ENCODE data around the gene SPATA2. TPM values are rescaled to one million over a fixed set of nuclear protein-coding genes. Genes with fewer than 3 reads are reported as not detected.

Gene SPATA2
- total RNA-seq, 1 experiment from 2014 or later = 3.1 TPM

GRCh38 chr20:49888212-49889000 lies 26.9 kb downstream of the SPATA2 start:
- Histone ChIP-seq H3K9me3 (ENCODE audit: low read length) (no peaks in the 10 kb centered on the region), H3K4me3 (ENCODE audit: low read length) (no peak overlapping the region), H3K9me2 (replicated peaks; ENCODE audit: insufficient read depth, low read length) (no peaks in the 10 kb centered on the region)

GRCh38 chr20:49887251-49888211 lies 27.8 kb downstream of the SPATA2 start:
- no peak for DNase-seq
- H4K20me1 ChIP-seq (ENCODE audit: insufficient read depth, low read depth, low read length) = peaks cover 4% of the 10 kb centered on the region; the same call in 1 of the 2 replicates
- no peak overlapping the region for H3K4me2 ChIP-seq (ENCODE audit: low read depth, low read length, poor library complexity, severe bottlenecking)
- H3K4me1 ChIP-seq (ENCODE audit: low read length) = peaks cover 9% of the 10 kb centered on the region
- H3K36me3 ChIP-seq (ENCODE audit: insufficient read depth, low read length) = no peaks in the 10 kb centered on the region
- H2AFZ ChIP-seq (ENCODE audit: low read length) = no peak overlapping the region
- H3K27me3 ChIP-seq (ENCODE audit: low read length) = no peaks in the 10 kb centered on the region
- H3K4me3 ChIP-seq (ENCODE audit: low read length) = no peak overlapping the region
- H3K79me2 ChIP-seq (ENCODE audit: low read length) = no peaks in the 10 kb centered on the region
- H3K9me3 ChIP-seq (ENCODE audit: low read length) = no peaks in the 10 kb centered on the region
- no peak overlapping the region for H3K27ac ChIP-seq (ENCODE audit: low read length)
- H3K9me2 ChIP-seq (replicated peaks; ENCODE audit: insufficient read depth, low read length) = no peaks in the 10 kb centered on the region
- H3K9ac ChIP-seq (ENCODE audit: low read length) = no peak overlapping the region

More at GRCh38 chr20:49888212-49889000, 26.9 kb downstream of the SPATA2 start:
- Histone ChIP-seq H3K4me2 (ENCODE audit: low read depth, low read length, poor library complexity, severe bottlenecking) (no peak overlapping the region), H2AFZ (ENCODE audit: low read length) (no peak overlapping the region), H3K27me3 (ENCODE audit: low read length) (no peaks in the 10 kb centered on the region), H3K4me1 (ENCODE audit: low read length) (peaks cover 12% of the 10 kb centered on the region), H3K36me3 (ENCODE audit: insufficient read depth, low read length) (no peaks in the 10 kb centered on the region), H3K27ac (ENCODE audit: low read length) (no peak overlapping the region), H4K20me1 (ENCODE audit: insufficient read depth, low read depth, low read length) (peaks cover 9% of the 10 kb centered on the region; the same call in 1 of the 2 replicates), H3K9ac (ENCODE audit: low read length) (0 out of 2 replicates have a peak overlapping the region, but pooled peaks have one; percentile 15), H3K79me2 (ENCODE audit: low read length) (no peaks in the 10 kb centered on the region)
- peak; percentile 93 for DNase-seq

- Histone ChIP-seq H3K9ac (ENCODE audit: low read length) (no peak overlapping the region), H3K36me3 (ENCODE audit: insufficient read depth, low read length) (no peaks in the 10 kb centered on the region), H2AFZ (ENCODE audit: low read length) (no peak overlapping the region)
These were observed 28.6 kb downstream of the SPATA2 start for GRCh38 chr20:49886571-49887213.

GRCh38 chr20:49885558-49886332 lies 29.6 kb downstream of the SPATA2 start:
- Histone ChIP-seq H3K4me3 (ENCODE audit: low read length) (no peak overlapping the region), H2AFZ (ENCODE audit: low read length) (no peak overlapping the region), H3K9me3 (ENCODE audit: low read length) (no peaks in the 10 kb centered on the region), H3K36me3 (ENCODE audit: insufficient read depth, low read length) (no peaks in the 10 kb centered on the region), H3K4me1 (ENCODE audit: low read length) (peaks cover 9% of the 10 kb centered on the region), H4K20me1 (ENCODE audit: insufficient read depth, low read depth, low read length) (peaks cover 2% of the 10 kb centered on the region; the same call in 1 of the 2 replicates), H3K79me2 (ENCODE audit: low read length) (no peaks in the 10 kb centered on the region), H3K9me2 (replicated peaks; ENCODE audit: insufficient read depth, low read length) (no peaks in the 10 kb centered on the region), H3K27ac (ENCODE audit: low read length) (no peak overlapping the region), H3K27me3 (ENCODE audit: low read length) (no peaks in the 10 kb centered on the region), H3K9ac (ENCODE audit: low read length) (no peak overlapping the region), H3K4me2 (ENCODE audit: low read depth, low read length, poor library complexity, severe bottlenecking) (no peak overlapping the region)
- no peak for DNase-seq

More at GRCh38 chr20:49886571-49887213, 28.6 kb downstream of the SPATA2 start:
- Histone ChIP-seq H3K9me3 (ENCODE audit: low read length) (no peaks in the 10 kb centered on the region), H3K4me2 (ENCODE audit: low read depth, low read length, poor library complexity, severe bottlenecking) (no peak overlapping the region), H3K27ac (ENCODE audit: low read length) (no peak overlapping the region), H3K4me3 (ENCODE audit: low read length) (no peak overlapping the region), H3K4me1 (ENCODE audit: low read length) (peaks cover 9% of the 10 kb centered on the region), H3K79me2 (ENCODE audit: low read length) (no peaks in the 10 kb centered on the region), H4K20me1 (ENCODE audit: insufficient read depth, low read depth, low read length) (peaks cover 4% of the 10 kb centered on the region; the same call in 1 of the 2 replicates), H3K9me2 (replicated peaks; ENCODE audit: insufficient read depth, low read length) (no peaks in the 10 kb centered on the region), H3K27me3 (ENCODE audit: low read length) (no peaks in the 10 kb centered on the region)
- DNase-seq = no peak

GRCh38 chr20:49883246-49883802 lies 32.0 kb downstream of the SPATA2 start:
- H3K4me3 ChIP-seq (ENCODE audit: low read length) = no peak overlapping the region
- H3K79me2 ChIP-seq (ENCODE audit: low read length) = no peaks in the 10 kb centered on the region
- H3K27ac ChIP-seq (ENCODE audit: low read length) = no peak overlapping the region
- no peak overlapping the region for H2AFZ ChIP-seq (ENCODE audit: low read length)
- 0 out of 2 replicates have a peak, but pooled peaks cover 2% of the 10 kb centered on the region for H3K4me1 ChIP-seq (ENCODE audit: low read length)
- no peaks in the 10 kb centered on the region for H3K9me3 ChIP-seq (ENCODE audit: low read length)
- H3K9me2 ChIP-seq (replicated peaks; ENCODE audit: insufficient read depth, low read length) = no peaks in the 10 kb centered on the region
- H3K27me3 ChIP-seq (ENCODE audit: low read length) = no peaks in the 10 kb centered on the region
- no peaks in the 10 kb centered on the region for H3K36me3 ChIP-seq (ENCODE audit: insufficient read depth, low read length)
- no peak overlapping the region for H3K9ac ChIP-seq (ENCODE audit: low read length)
- H3K4me2 ChIP-seq (ENCODE audit: low read depth, low read length, poor library complexity, severe bottlenecking) = no peak overlapping the region
- H4K20me1 ChIP-seq (ENCODE audit: insufficient read depth, low read depth, low read length) = no peaks in the 10 kb centered on the region
- no peak for DNase-seq

GRCh38 chr20:49882171-49882970 lies 33.0 kb downstream of the SPATA2 start:
- Histone ChIP-seq H3K9me3 (ENCODE audit: low read length) (no peaks in the 10 kb centered on the region), H3K27ac (ENCODE audit: low read length) (no peak overlapping the region), H3K27me3 (ENCODE audit: low read length) (no peaks in the 10 kb centered on the region), H3K36me3 (ENCODE audit: insufficient read depth, low read length) (no peaks in the 10 kb centered on the region), H2AFZ (ENCODE audit: low read length) (no peak overlapping the region), H3K79me2 (ENCODE audit: low read length) (no peaks in the 10 kb centered on the region), H3K9me2 (replicated peaks; ENCODE audit: insufficient read depth, low read length) (no peaks in the 10 kb centered on the region), H3K4me3 (ENCODE audit: low read length) (no peak overlapping the region), H4K20me1 (ENCODE audit: insufficient read depth, low read depth, low read length) (no peaks in the 10 kb centered on the region), H3K4me2 (ENCODE audit: low read depth, low read length, poor library complexity, severe bottlenecking) (no peak overlapping the region), H3K9ac (ENCODE audit: low read length) (no peak overlapping the region), H3K4me1 (ENCODE audit: low read length) (no peaks in the 10 kb centered on the region)
- no peak for DNase-seq

All from Karpas-422 (cell line).